GM19455 (cell line): ENCODE results near the gene ZNF385C.

ENCODE experiments used
- ATAC-seq: cut with Tn5 transposase; IDR thresholded peaks from one replicate; pipeline ENCODE4 v1.9.1; 2021; ENCODE audit not compliant: unreplicated experiment

ZNF385C gene

GRCh38 chr17:41996855-41997164 lies 101.5 kb downstream of the ZNF385C start:
- no peak for ATAC-seq

GRCh38 chr17:41992576-41992975 lies 105.7 kb downstream of the ZNF385C start:
- ATAC-seq: no peak

GRCh38 chr17:41989702-41990419 lies 108.4 kb downstream of the ZNF385C start:
- no peak for ATAC-seq

GRCh38 chr17:41988418-41988817 lies 109.9 kb downstream of the ZNF385C start:
- ATAC-seq: no peak

- no peak for ATAC-seq
These were observed 110.6 kb downstream of the ZNF385C start for GRCh38 chr17:41987642-41988041.

- ATAC-seq: no peak
These were observed 111.6 kb downstream of the ZNF385C start for GRCh38 chr17:41986634-41987033.

GRCh38 chr17:41985919-41986318 lies 112.4 kb downstream of the ZNF385C start:
- ATAC-seq: no peak

- no peak for ATAC-seq
These were observed 113.8 kb downstream of the ZNF385C start for GRCh38 chr17:41984454-41984853.

GRCh38 chr17:41982026-41982760 lies 116.1 kb downstream of the ZNF385C start:
- no peak for ATAC-seq

GRCh38 chr17:41977991-41978390 lies 120.3 kb downstream of the ZNF385C start:
- no peak for ATAC-seq

- ATAC-seq: no peak
These were observed 122.0 kb downstream of the ZNF385C start for GRCh38 chr17:41976142-41976768.
